GM19395 (cell line): ENCODE results near the gene SMLR1.

Experiments
- ATAC-seq: cut with Tn5 transposase; IDR thresholded peaks from one replicate; pipeline ENCODE4 v1.9.1; 2021; ENCODE audit warnings: mild to moderate bottlenecking, moderate library complexity; ENCODE audit not compliant: unreplicated experiment

The SMLR1 gene

GRCh38 chr6:130824978-130825694 is 2.1 kb upstream of the SMLR1 start:
- no peak for ATAC-seq

- ATAC-seq = no peak
These were observed 1.3 kb upstream of the SMLR1 start for GRCh38 chr6:130825772-130826441.

- ATAC-seq = no peak
These were observed 562 bp upstream of the SMLR1 start for GRCh38 chr6:130826442-130827246.

- ATAC-seq = no peak
These were observed 2.2 kb downstream of the SMLR1 start for GRCh38 chr6:130829333-130829910.

GRCh38 chr6:130831607-130832006 is 4.4 kb downstream of the SMLR1 start:
- no peak for ATAC-seq

- ATAC-seq = no peak
These were observed 6.4 kb downstream of the SMLR1 start for GRCh38 chr6:130833569-130833968.

GRCh38 chr6:130834482-130835251 is 7.5 kb downstream of the SMLR1 start:
- no peak for ATAC-seq

GRCh38 chr6:130836055-130836640 is 8.9 kb downstream of the SMLR1 start:
- no peak for ATAC-seq

- ATAC-seq = no peak
These were observed 9.9 kb downstream of the SMLR1 start for GRCh38 chr6:130837067-130837466.

GRCh38 chr6:130838250-130838860 is 11.1 kb downstream of the SMLR1 start:
- no peak for ATAC-seq

- ATAC-seq = no peak
These were observed 11.7 kb downstream of the SMLR1 start for GRCh38 chr6:130838951-130839350.

GRCh38 chr6:130839379-130839778 is 12.2 kb downstream of the SMLR1 start:
- ATAC-seq = no peak

- ATAC-seq = no peak
These were observed 12.8 kb downstream of the SMLR1 start for GRCh38 chr6:130840050-130840449.

- no peak for ATAC-seq
These were observed 14.0 kb downstream of the SMLR1 start for GRCh38 chr6:130841128-130841728.

GRCh38 chr6:130843575-130844320 is 16.5 kb downstream of the SMLR1 start:
- ATAC-seq = peak; percentile 69

GRCh38 chr6:130846501-130846900 is 19.3 kb downstream of the SMLR1 start:
- no peak for ATAC-seq

- ATAC-seq = no peak
These were observed 20.1 kb downstream of the SMLR1 start for GRCh38 chr6:130847001-130847910.

GRCh38 chr6:130848945-130849344 is 21.7 kb downstream of the SMLR1 start:
- peak; percentile 85 for ATAC-seq
